ENCODE measurements around the gene ZNF630. TPM values are rescaled to one million over a fixed set of nuclear protein-coding genes. Genes with fewer than 3 reads are reported as not detected.

ZNF630 gene
- total and polyA plus RNA-seq, 9 of the 15 experiments (the other 6 are each of a cell fraction or from before 2014, with no cell fraction given): 0.06 to 1.1 (median 0.34) TPM

- Histone ChIP-seq H3K79me2 (ENCODE audit: control insufficient read depth, insufficient read depth, low read length) (no peaks in the 10 kb centered on the region), H3K4me1 (replicated peaks in 1 of 2; ENCODE audit: control insufficient read depth in 2 of 2, insufficient read depth in 2 of 2, low read length in 2 of 2) (no peaks in the 10 kb centered on the region; a peak in 1 of 5 replicates), H3K9me1 (ENCODE audit: control insufficient read depth, insufficient read depth, low read length) (no peaks in the 10 kb centered on the region), H3K27me3 (ENCODE audit: control insufficient read depth in 2 of 2, insufficient read depth in 2 of 2, low read length in 2 of 2) (no peaks in the 10 kb centered on the region; a peak in 1 of 5 replicates), H3K9ac (ENCODE audit: insufficient read depth in 1 of 2, low read depth in 2 of 2, low read length in 2 of 2) (no peak overlapping the region), H3K9me3 (replicated peaks; ENCODE audit: control insufficient read depth, insufficient read depth, low read depth, low read length) (no peaks in the 10 kb centered on the region), H3K27ac (ENCODE audit: extremely low read depth, low read depth, low read length) (no peak overlapping the region), H2AFZ (ENCODE audit: low read depth, low read length) (no peak overlapping the region), H3K4me2 (ENCODE audit: insufficient read depth, low read length) (no peak overlapping the region), H3K36me3 (ENCODE audit: control insufficient read depth, insufficient read depth, low read length) (no peaks in the 10 kb centered on the region), H3K4me3 (no peak overlapping the region), H4K20me1 (replicated peaks; ENCODE audit: control insufficient read depth, insufficient read depth, low read length) (no peaks in the 10 kb centered on the region)
- WGBS (ENCODE audit: insufficient coverage, low coverage, missing lambda C conversion rate): 0% methylated on average over 5 of the region's 5 CpGs
- CTCF ChIA-PET (ENCODE audit: low intra/inter-chr PET ratio): no interaction called here
- POLR2A ChIA-PET: no interaction called here
- FAIRE-seq (no peak), DNase-seq (ENCODE audit: extremely low read depth in 1 of 4, low spot score in 3 of 4) (no peak), ATAC-seq (no peak)
- TF ChIP-seq HDAC1 (IDR thresholded peaks at IDR 0.05) (no peak), ZNF12 (CRISPR knock-in tag; IDR thresholded peaks at IDR 0.05) (no peak), CEBPZ (IDR thresholded peaks at IDR 0.05; ENCODE audit: borderline replicate concordance, low read depth, low read length) (no peak), ZNF395 (CRISPR knock-in tag; IDR thresholded peaks at IDR 0.05) (no peak), ARHGAP35 (IDR thresholded peaks at IDR 0.05; ENCODE audit: partially characterized antibody) (no peak), SREBF2 (CRISPR knock-in tag; IDR thresholded peaks at IDR 0.05) (no peak), SNRNP70 (optimal IDR thresholded peaks at IDR 0.05; ENCODE audit: low read depth, low read length) (no peak), TRIM28 (IDR thresholded peaks at IDR 0.05) (no peak), MBD2 (IDR thresholded peaks at IDR 0.05; ENCODE audit: borderline replicate concordance, low read depth) (no peak), MED1 (CRISPR knock-in tag; IDR thresholded peaks at IDR 0.05; ENCODE audit: borderline replicate concordance) (no peak), NCOA1 (IDR thresholded peaks at IDR 0.05; ENCODE audit: low read depth) (no peak), BRD9 (IDR thresholded peaks at IDR 0.05; ENCODE audit: low read depth, partially characterized antibody) (no peak), RBBP5 (IDR thresholded peaks at IDR 0.05; ENCODE audit: borderline replicate concordance, insufficient read depth, low read length, poor library complexity, severe bottlenecking) (no peak), NFXL1 (CRISPR knock-in tag; IDR thresholded peaks at IDR 0.05) (no peak)
- intact Hi-C loops (cut with micrococcal nuclease): no loop called here
- in situ Hi-C loops (cut with MboI): loop anchor here (25.0 kb wide), 1 partner anchor 535 kb away; no protein-coding TSS in a partner anchor
- no TSS peak for BruUV-seq (replicated peaks)
Observed at GRCh38 chrX:48046846-48047245, 24.6 kb downstream of the ZNF630 start.

Measured in K562 (cell line).